GM12892 (cell line): Measurements from ENCODE around the gene TAS2R8.

ENCODE experiments used
- POLR2A ChIP-seq: IDR thresholded peaks from 2 replicates; pipeline ENCODE4 v1.6.1; 2011; ENCODE audit warnings: low read depth, low read length, control low read depth
- TAF1 ChIP-seq: IDR thresholded peaks from 2 replicates; pipeline ENCODE4 v1.6.1; 2011; ENCODE audit warnings: low read depth, mild to moderate bottlenecking, control low read depth, low read length, borderline replicate concordance

DNA sequence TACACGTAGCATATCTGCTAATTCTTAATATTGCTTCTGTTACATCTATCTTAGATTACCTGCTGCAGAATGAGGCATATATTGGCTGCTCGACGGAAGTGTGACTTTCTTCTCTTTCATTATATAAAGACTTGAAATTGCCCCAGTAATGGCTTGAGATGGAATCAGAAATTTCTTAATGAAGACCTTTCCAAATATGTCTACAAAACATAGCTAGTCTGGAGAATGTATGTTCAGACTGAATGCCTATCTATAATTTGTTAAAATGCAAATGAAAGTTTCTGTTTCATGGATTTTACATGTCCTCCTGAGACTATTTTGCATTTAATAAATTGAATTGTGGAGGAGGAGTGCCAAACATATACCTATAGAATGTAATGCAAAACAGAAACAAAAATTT is 19.2 kb upstream of the TAS2R8 start, which contains the start of gene TAS2R10:
- TF ChIP-seq TAF1 (no peak), POLR2A (no peak)
